ENCODE measurements around the gene RETN. TPM values are rescaled to one million over a fixed set of nuclear protein-coding genes. Genes with fewer than 3 reads are reported as not detected.

Gene RETN
- not detected for total RNA-seq
- long read RNA-seq = 0 reads

GRCh38 chr19:7668842-7669241, at the start of gene RETN:
Gene RETN (plus strand): TSS chr19:7669049. CDS start chr19:7669327, 278 bp downstream.
- no peak for DNase-seq
- intact Hi-C loops (cut with DNase I, micrococcal nuclease) = no loop called here
- no peak for ATAC-seq

DNA sequence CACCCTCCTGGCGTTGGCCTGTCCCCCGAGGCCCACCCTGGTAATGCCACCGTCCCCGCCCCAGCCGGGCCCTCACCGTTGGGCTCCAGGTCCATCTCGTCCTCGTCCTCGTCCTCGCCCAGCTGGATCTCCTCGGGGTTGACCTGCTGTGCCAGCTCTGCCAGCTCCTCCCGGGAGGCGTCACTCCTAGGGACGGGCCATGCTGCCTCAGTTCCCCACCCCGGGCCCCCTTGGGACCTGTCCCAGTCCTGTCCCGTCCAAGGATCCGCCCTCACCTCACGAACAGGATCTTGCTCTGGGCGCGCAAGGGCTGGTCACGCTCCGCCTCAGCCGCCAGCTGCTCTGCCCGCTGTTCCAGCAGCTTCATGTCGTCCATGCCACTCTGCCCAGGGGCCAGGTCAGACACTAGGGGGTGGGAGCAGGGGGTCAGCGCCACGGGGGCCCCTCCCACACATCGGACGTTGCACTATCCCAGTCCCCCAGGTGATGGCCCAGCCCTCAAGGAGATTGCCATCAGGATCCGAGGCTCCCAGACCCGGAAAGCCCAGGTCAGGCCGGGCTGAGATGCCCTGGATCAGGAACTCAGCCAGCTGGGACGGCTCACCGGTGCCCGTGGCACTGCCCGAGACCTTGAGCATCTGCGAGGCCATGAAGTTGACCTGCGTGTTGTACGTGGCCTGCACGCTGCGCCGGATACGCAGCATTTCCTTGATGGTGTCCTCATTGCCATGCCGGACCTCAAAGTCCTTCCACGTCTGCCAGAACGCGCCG, 49.0 kb upstream of the RETN start:
- no peak for DNase-seq
- intact Hi-C loops (cut with DNase I, micrococcal nuclease) = no loop called here
- peak; percentile 5 for ATAC-seq

GRCh38 chr19:7620442-7621412, 48.1 kb upstream of the RETN start:
- intact Hi-C loops (cut with DNase I, micrococcal nuclease) = no loop called here
- no peak for DNase-seq
- ATAC-seq = no peak

GRCh38 chr19:7622933-7623685, 45.7 kb upstream of the RETN start:
- ATAC-seq (no peak), DNase-seq (no peak)
- intact Hi-C loops (cut with DNase I, micrococcal nuclease) = no loop called here

DNA sequence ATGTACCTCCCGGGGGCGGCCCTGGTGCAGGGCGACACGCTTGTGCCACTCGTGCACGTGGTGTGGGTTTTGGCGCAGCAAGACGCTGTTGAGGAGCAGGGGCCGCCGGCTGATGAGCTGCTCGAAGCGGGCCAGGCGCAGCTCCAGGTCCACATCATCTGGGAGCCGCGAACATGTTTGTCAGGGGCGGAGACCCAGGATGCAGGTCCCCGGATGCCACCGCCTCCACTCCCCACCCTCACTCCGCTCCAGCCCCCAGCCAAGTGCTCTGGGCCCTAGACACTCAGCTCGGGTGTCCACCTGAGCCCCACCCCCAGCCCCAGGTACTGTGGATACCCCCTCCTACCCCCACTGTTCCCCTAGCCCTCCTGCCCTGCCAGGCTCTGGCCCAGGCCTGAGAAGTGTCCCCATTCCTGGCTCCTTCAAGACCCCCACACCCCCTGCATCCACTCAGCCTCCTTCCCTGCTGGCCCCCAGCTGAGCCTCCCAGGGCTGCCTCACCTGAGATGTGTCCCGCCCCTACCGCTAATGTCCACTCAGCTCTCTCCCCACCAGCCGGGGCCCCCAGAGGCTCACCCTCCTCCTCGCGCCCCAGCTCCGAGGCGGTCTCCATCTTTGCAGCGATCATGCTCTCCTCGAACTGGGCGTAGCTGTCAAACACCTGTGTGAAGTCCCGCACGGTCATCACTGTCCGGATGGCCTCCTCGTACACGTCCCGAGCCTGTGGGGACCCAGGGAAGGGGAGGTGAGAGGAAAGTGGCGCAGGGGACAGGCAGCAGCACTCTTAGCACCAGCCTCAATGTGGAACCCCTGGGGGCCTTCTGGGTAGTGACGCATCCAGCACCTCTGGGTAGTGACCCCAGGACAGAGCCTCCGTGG, 44.9 kb upstream of the RETN start:
- DNase-seq (no peak), ATAC-seq (no peak)
- intact Hi-C loops (cut with DNase I, micrococcal nuclease) = no loop called here

- intact Hi-C loops (cut with DNase I, micrococcal nuclease) = no loop called here
- DNase-seq (no peak), ATAC-seq (no peak)
Measured at GRCh38 chr19:7624810-7625209, 44.0 kb upstream of the RETN start.

DNA sequence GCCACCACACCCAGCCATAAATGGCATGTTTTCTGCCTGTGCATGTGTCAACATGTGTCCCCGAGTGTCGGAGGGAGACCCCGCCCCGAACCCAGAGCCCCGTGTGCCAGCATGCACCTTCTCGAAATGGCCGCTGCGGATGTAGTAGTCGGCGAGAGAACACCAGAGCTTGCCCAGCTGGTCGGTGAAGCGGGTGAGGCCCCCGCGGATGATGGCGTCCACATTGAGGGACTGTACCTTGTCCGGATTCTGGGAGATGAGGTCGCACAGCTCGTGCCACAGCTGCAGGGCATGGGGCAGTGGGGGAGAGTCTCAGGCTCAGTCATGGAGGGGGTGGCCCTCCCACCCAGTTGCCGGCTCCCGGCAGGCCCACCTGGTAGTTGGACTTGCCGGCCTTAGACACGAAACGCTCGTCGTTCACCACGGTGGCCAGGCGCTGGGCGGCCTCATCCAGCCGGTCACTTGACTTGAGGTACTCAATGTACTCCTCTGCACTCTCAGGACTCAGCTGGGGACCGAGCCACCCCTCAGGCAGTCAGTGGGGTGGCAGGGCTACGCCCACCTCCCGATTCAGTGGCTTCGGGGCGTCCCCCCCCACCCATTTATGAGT, 43.0 kb upstream of the RETN start:
- ATAC-seq = no peak
- no peak for DNase-seq
- intact Hi-C loops (cut with DNase I, micrococcal nuclease) = no loop called here

DNA sequence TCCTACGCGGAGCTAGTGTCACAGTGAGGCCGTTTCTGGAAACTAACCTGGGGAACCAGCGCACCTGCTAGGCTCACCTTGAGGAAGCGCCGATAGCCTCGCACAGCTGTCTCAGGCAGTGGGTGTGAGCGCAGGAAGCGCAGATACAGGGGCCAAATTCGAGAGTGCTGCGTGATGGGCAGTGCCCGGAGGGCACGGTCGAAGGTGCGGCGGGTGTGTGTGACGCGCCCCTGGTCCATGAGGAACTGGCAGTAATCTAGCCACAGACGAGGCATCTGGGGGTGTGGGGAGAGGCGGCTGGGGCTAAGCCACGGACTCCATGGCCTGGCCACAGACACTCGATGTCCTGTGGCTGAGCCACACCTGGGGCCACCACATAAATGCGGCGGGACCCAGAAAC, 41.7 kb upstream of the RETN start:
- DNase-seq (no peak), ATAC-seq (no peak)
- intact Hi-C loops (cut with DNase I, micrococcal nuclease) = no loop called here

DNA sequence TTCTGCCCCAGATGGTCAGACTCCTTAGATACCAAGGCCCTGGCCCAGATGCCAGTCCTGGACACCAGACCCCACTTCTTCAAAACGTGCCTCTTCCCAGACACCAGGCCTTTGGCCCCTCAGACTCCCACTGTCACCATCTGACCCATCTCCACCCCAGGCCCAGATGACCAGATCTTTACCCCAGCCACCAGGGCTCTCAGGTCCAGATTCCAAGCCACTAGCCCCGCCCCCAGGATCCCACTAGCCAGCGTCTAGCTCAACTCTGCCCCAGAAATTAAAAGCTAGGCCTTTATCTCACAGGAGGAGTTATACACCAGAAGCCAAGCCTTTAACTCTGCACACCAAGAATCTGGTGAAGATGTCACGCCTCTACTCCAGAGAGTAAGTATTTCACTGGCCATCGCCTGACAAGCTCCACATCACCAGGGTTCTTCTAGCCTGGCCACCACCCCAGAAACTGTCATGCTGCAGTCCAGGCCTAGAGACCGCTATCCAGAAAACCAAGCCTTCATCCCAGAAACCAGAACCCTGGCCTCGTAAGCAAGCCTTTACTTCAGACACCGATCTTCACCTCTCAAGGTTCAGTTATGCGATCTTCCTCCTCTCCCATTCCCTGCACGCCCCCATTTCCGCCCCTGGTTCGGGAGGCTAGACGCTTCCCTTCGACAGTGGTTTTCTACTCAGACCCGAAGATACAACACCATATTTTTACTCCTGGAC, 40.1 kb upstream of the RETN start:
- ATAC-seq = no peak
- intact Hi-C loops (cut with DNase I, micrococcal nuclease) = no loop called here
- no peak for DNase-seq

DNA sequence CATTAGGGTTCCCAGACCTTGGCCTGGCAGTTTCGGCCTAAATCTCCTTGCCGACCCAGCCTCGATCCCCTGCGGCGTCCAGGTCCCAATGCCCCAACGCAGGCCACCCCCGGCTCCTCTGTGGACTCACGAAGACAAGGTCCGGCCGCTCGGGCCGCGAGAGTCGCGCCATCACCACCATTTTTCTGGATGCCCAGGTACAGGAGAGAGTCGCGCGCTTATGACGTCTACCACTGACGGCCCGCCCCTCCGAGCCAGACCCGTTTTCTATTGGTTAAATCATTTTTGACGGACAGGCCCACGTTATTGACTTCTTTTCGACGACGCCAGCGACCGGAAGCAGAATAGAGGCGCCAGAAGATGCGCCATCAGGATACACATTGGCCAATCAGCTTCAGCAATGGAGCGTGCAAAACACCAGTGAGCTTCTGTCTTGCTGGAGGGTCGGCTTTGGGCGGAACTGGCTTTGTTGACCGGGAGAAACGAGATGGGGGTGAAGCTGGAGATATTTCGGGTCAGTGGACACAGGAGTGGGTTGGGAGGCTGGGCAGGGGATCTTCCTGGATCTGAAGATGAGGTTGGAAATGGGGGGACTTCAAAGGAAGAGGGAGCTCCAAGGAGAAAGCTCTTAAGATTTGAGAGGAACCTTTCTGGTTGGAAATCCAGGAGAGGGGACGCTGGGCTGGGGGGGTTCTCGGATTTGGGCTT, 39.3 kb upstream of the RETN start, which contains the start of the genes PET100 and XAB2:
TSS of gene PET100 (plus strand) at position 447 of the 708 bp plus-strand sequence. CDS start at position 488, 41 bp downstream.
TSS of gene XAB2 (minus strand) at position 199 of the 708 bp plus-strand sequence. CDS start at position 181, 18 bp downstream.
- peak; percentile 98 for ATAC-seq
- peak; percentile 94 to 97 for DNase-seq
- intact Hi-C loops (cut with DNase I, micrococcal nuclease) = no loop called here

DNA sequence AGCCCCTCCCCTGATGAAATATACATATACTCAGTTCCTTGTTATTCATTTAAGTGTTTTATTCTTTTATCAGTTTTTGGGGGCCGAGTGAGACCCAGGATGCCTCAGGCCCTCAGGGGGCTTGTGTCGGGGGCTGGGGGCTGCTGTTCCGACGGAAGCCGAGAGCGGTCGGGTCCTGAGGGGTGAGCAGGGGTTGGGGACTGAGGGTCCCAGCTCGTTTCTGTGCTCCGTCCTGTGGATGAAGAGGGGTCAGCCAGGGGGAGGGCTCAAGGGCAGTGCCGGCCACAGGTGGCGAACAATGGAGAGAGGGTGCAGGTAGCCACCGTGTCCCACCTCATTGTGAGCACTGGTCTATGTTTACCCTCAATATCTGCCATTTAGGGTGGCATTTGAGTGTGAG, 37.3 kb upstream of the RETN start:
- intact Hi-C loops (cut with DNase I, micrococcal nuclease) = no loop called here
- ATAC-seq (no peak), DNase-seq (no peak)

DNA sequence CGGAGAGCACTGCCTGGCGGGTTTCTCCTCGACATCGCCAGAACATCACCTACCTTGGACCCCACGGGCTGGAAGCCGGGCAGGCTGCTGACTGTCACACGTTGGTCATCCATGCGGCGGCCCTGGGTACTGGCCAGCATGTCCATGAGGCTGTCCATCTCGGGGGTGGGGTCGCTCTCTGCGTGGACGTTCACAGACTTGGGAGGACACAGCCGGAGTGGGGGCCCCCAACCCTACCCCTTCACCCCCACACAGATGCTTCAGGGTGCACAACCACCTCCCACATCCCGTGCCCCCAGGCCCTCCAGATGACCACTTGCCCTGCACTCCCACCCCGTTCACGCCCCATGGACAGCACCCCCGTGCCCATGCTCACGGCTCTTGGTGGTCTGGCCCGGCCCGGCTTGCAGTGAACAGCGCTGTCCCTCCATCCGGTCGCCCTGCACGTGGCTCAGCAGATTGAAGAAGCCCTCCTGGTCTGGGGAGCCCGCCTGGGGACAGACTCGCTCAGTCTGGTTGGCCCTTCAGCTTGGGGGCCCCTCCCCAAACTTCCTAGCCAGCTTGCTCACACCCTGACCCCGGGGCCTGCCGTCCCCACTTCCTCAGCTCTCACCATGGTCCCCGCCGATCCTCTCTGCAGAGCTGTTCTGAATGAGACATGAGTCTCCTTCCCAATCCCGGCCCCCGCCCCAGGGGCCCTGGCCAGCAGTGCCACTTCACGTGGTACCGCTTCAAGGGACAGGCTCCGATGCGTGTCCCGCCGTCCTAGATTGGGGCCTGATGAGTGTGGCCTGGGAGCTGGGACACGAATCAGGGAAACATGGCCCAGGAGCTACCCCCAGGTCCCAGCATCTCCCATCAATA, 36.3 kb upstream of the RETN start:
- intact Hi-C loops (cut with DNase I, micrococcal nuclease) = no loop called here
- ATAC-seq (no peak), DNase-seq (no peak)

- intact Hi-C loops (cut with DNase I, micrococcal nuclease) = no loop called here
- DNase-seq (no peak), ATAC-seq (no peak)
Measured at GRCh38 chr19:7633698-7634097, 35.2 kb upstream of the RETN start, which contains the start of gene PCP2. Gene PCP2 (minus strand): TSS chr19:7633719. CDS start chr19:7633457, 262 bp downstream.

- intact Hi-C loops (cut with DNase I, micrococcal nuclease) = no loop called here
Measured at GRCh38 chr19:7635670-7636069, 33.2 kb upstream of the RETN start.

DNA sequence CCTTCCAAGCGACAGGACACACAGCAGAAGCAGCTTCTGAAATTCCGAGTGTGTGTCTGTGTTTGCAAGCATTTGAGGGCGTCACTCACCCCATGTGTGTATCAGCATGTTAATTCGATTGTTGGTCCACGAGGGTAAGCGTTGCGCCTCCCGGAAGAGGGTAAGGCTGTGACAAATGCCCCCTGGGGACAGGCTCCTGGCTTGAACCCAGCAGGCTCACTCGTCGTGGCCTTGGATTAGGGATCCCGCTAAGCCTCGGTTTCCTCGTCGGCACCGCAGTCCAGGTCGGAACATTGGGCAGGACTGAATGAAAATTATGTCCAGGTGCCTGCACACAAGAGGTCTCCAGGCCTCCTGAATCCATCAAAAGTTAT, 32.5 kb upstream of the RETN start:
- ATAC-seq = no peak
- DNase-seq = no peak
- intact Hi-C loops (cut with DNase I, micrococcal nuclease) = no loop called here

More at GRCh38 chr19:7635670-7636069, 33.2 kb upstream of the RETN start:
- no peak for ATAC-seq
- no peak for DNase-seq

Measured in left colon (tissue), 2 donors.